Osteoblast (primary cell): ENCODE measurements around the gene PARP3. TPM values are rescaled to one million over a fixed set of nuclear protein-coding genes. Genes with fewer than 3 reads are reported as not detected.

Experiments used
- DNase-seq: peaks from one replicate; pipeline ENCODE4 v3.0.0; 2011; ENCODE audit warnings: low spot score, mixed read lengths; ENCODE audit not compliant: insufficient read length; ENCODE audit errors: missing footprints
- H2AFZ ChIP-seq: 2 replicates; pipeline ENCODE4 v1.6.0; 2011; ENCODE audit warnings: mild to moderate bottlenecking, low read length
- H3K27ac ChIP-seq: 2 replicates; pipeline ENCODE4 v1.5.1; 2011; ENCODE audit warnings: mild to moderate bottlenecking, low read depth, low read length, moderate library complexity
- H3K27me3 ChIP-seq: 2 replicates; pipeline ENCODE4 v1.6.0; 2012; ENCODE audit warnings: mild to moderate bottlenecking, control low read depth, inconsistent platforms, low read length, moderate library complexity; ENCODE audit not compliant: insufficient read depth
- H3K36me3 ChIP-seq: 2 replicates; pipeline ENCODE4 v1.5.1; 2011; ENCODE audit warnings: mild to moderate bottlenecking, low read length, control low read depth, moderate library complexity; ENCODE audit not compliant: insufficient read depth
- H3K4me1 ChIP-seq: 2 replicates; pipeline ENCODE4 v1.5.1; 2011; ENCODE audit warnings: mild to moderate bottlenecking, low read length, control low read depth, moderate library complexity; ENCODE audit not compliant: insufficient read depth
- H3K4me2 ChIP-seq: 2 replicates; pipeline ENCODE4 v1.6.0; 2011; ENCODE audit warnings: mild to moderate bottlenecking, low read length; ENCODE audit not compliant: insufficient read depth
- H3K4me3 ChIP-seq: fragments of 200-600 bp; sonication (generic); 3 replicates; pipeline ENCODE4 v1.5.1; 2012; ENCODE audit warnings: mild to moderate bottlenecking, low read length, inconsistent platforms; ENCODE audit not compliant: insufficient read depth
- H3K79me2 ChIP-seq: 2 replicates; pipeline ENCODE4 v1.6.0; 2012; ENCODE audit warnings: mild to moderate bottlenecking, low read length, control low read depth, inconsistent platforms; ENCODE audit not compliant: insufficient read depth
- H3K9me3 ChIP-seq: 2 replicates; pipeline ENCODE4 v1.5.1; 2011; ENCODE audit warnings: low read depth, low read length, control low read depth
- H4K20me1 ChIP-seq: 2 replicates; pipeline ENCODE4 v1.6.0; 2012; ENCODE audit warnings: mild to moderate bottlenecking, low read length, control low read depth; ENCODE audit not compliant: insufficient read depth
- CTCF ChIP-seq: IDR thresholded peaks from 2 replicates; pipeline ENCODE4 v1.5.1; 2011; ENCODE audit warnings: mild to moderate bottlenecking, low read depth, low read length, moderate library complexity; ENCODE audit errors: extremely low read depth
- total RNA-seq: library from RNA; depleted of rRNA; stranded (reverse); fragments of >200 nt; gene quantifications from 2 replicates; pipeline ENCODE4 v1.2.3, GENCODE V29; 2012

PARP3 gene
- 39.2 and 46.0 TPM in 2 replicates for total RNA-seq

GRCh38 chr3:51941798-51942602 is at the start of gene PARP3, which contains the start of gene RRP9:
Gene PARP3, plus strand, starts transcription at chr3:51942363. Its CDS starts 993 bp downstream, at chr3:51943356.
Gene RRP9, minus strand, starts transcription at chr3:51941904. Its CDS starts 37 bp downstream, at chr3:51941867.
- peak within 1 kb of the TSS; percentile 93 for H2AFZ ChIP-seq
- H3K27ac ChIP-seq, result peak within 1 kb of the TSS; percentile 89
- peak; percentile 100 for TF ChIP-seq CTCF
- H3K27me3 ChIP-seq, result no peaks in the 10 kb centered on the region
- peak within 1 kb of the TSS; percentile 100 for H3K4me2 ChIP-seq
- H3K36me3 ChIP-seq, result peaks cover 40% of the 10 kb centered on the region
- peaks cover 37% of the 10 kb centered on the region for H3K79me2 ChIP-seq
- peaks cover 5% of the 10 kb centered on the region for H4K20me1 ChIP-seq
- peak; percentile 100 for DNase-seq
- H3K9me3 ChIP-seq, result no peaks in the 10 kb centered on the region
- H3K4me1 ChIP-seq, result peaks cover 25% of the 10 kb centered on the region
- H3K4me3 ChIP-seq, result peak within 1 kb of the TSS; percentile 85

GRCh38 chr3:51894391-51894790 is 47.8 kb upstream of the PARP3 start:
- no peak overlapping the region for H2AFZ ChIP-seq
- no peak for DNase-seq
- no peaks in the 10 kb centered on the region for H3K36me3 ChIP-seq
- TF ChIP-seq CTCF, result no peak
- H4K20me1 ChIP-seq, result no peaks in the 10 kb centered on the region
- no peaks in the 10 kb centered on the region for H3K79me2 ChIP-seq
- H3K9me3 ChIP-seq, result no peaks in the 10 kb centered on the region
- H3K27me3 ChIP-seq, result no peaks in the 10 kb centered on the region
- H3K4me1 ChIP-seq, result no peaks in the 10 kb centered on the region
- H3K27ac ChIP-seq, result no peak overlapping the region
- H3K4me3 ChIP-seq, result no peak overlapping the region
- no peak overlapping the region for H3K4me2 ChIP-seq

- TF ChIP-seq CTCF, result no peak
- no peak overlapping the region for H3K4me2 ChIP-seq
Measured at GRCh38 chr3:51894939-51895338, 47.2 kb upstream of the PARP3 start.

GRCh38 chr3:51896607-51897305 is 45.4 kb upstream of the PARP3 start:
- Histone ChIP-seq H3K27me3 (no peaks in the 10 kb centered on the region), H3K27ac (no peak overlapping the region), H3K36me3 (no peaks in the 10 kb centered on the region), H3K4me1 (no peaks in the 10 kb centered on the region), H3K4me3 (no peak overlapping the region), H2AFZ (no peak overlapping the region), H3K79me2 (no peaks in the 10 kb centered on the region), H3K9me3 (no peaks in the 10 kb centered on the region), H3K4me2 (no peak overlapping the region), H4K20me1 (no peaks in the 10 kb centered on the region)
- no peak for TF ChIP-seq CTCF
- DNase-seq, result no peak

More at GRCh38 chr3:51894939-51895338, 47.2 kb upstream of the PARP3 start:
- H4K20me1 ChIP-seq, result no peaks in the 10 kb centered on the region
- no peak overlapping the region for H3K27ac ChIP-seq
- H3K4me1 ChIP-seq, result no peaks in the 10 kb centered on the region
- no peaks in the 10 kb centered on the region for H3K9me3 ChIP-seq
- no peaks in the 10 kb centered on the region for H3K27me3 ChIP-seq
- H3K79me2 ChIP-seq, result no peaks in the 10 kb centered on the region
- no peak overlapping the region for H2AFZ ChIP-seq
- no peak for DNase-seq
- no peak overlapping the region for H3K4me3 ChIP-seq
- no peaks in the 10 kb centered on the region for H3K36me3 ChIP-seq
